ENCODE data around the gene WFDC1. TPM values are rescaled to one million over a fixed set of nuclear protein-coding genes. Genes with fewer than 3 reads are reported as not detected.
A peak's percentile ranks its signal among the peaks of the same experiment; 100 is the strongest.

WFDC1 gene
- total RNA-seq, 2 donors from 2014 or later: 0.15 TPM; not detected in 1

DNA sequence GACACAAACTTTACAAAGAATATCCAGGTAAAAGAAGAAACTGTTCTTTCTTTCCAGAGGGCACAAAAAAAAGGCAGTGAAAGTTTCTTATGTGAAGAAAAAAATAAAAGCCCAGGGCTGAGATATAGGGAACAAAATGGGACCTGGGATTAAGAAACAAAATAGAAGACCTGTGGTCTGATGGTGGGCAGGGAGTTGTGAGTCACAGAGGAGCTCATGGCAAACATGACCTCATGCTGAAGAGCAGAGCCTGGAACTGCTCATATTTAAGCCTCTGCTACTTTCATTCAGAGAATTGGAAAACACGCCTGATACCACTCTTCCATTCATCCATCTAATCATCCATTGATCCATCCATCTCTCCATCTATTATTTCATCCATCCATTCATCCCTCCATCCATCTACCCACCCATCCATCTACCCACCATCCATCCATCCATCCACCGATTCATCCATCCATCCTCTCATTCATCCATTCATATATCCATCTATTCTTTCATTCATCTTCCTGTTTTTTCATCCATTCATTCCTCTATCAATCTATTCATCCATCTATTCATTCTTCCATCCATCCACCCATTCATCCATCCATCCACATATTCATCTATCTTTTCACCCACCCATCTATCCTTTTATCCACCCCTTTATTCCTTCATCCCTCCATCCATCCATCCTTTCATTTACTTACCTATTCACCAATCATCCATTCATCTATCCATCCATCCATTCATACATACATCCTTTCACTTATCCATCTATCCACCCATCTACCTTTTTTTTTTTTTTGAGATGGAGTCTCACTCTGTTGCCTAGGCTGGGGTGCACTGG, 30.0 kb downstream of the WFDC1 start:
- no peak overlapping the region for H3K4me3 Mint-ChIP-seq
- Histone ChIP-seq H3K9ac (ENCODE audit: extremely low read depth, low read length, poor library complexity, severe bottlenecking) (no peak overlapping the region), H3K27ac (ENCODE audit: low read depth, low read length) (no peak overlapping the region)

GRCh38 chr16:84326545-84326944, 31.9 kb downstream of the WFDC1 start:
- no peaks in the 10 kb centered on the region for H3K9me3 ChIP-seq (ENCODE audit: control insufficient read depth, low read length)
- no peak overlapping the region for H3K4me3 ChIP-seq (ENCODE audit: low read length)
- no peak overlapping the region for H3K9ac ChIP-seq (ENCODE audit: extremely low read depth, low read length, poor library complexity, severe bottlenecking)
- no peaks in the 10 kb centered on the region for H3K9me3 Mint-ChIP-seq
- no peak overlapping the region for H3K4me3 Mint-ChIP-seq
- peaks cover 3% of the 10 kb centered on the region for H3K4me1 Mint-ChIP-seq
- H3K27me3 Mint-ChIP-seq (ENCODE audit: insufficient read depth): peaks cover 4% of the 10 kb centered on the region
- 83 to 92% methylated on average over 2 of the region's 2 CpGs for WGBS, 2 experiments (ENCODE audit: insufficient coverage in 1 of 2, insufficient read length in 1 of 2)
- H3K4me1 ChIP-seq (ENCODE audit: control insufficient read depth, insufficient read depth, low read length): no peaks in the 10 kb centered on the region
- no peaks in the 10 kb centered on the region for H3K36me3 Mint-ChIP-seq (ENCODE audit: low read depth)
- peaks cover 8% of the 10 kb centered on the region for H3K27me3 ChIP-seq (ENCODE audit: control insufficient read depth, insufficient read depth, low read length, poor library complexity, severe bottlenecking)
- no peak for TF ChIP-seq CTCF (conservative IDR thresholded peaks at IDR 0.05)
- H3K27ac Mint-ChIP-seq: no peak overlapping the region
- DNase-seq: no peak
- H3K36me3 ChIP-seq (ENCODE audit: control insufficient read depth, insufficient read depth, low read length): no peaks in the 10 kb centered on the region
- no peak overlapping the region for H3K27ac ChIP-seq (ENCODE audit: low read depth, low read length)

More for the DNA sequence above, 30.0 kb downstream of the WFDC1 start:
- TF ChIP-seq CTCF (conservative IDR thresholded peaks at IDR 0.05): no peak
- no peaks in the 10 kb centered on the region for H3K9me3 Mint-ChIP-seq
- no peaks in the 10 kb centered on the region for H3K36me3 ChIP-seq (ENCODE audit: control insufficient read depth, insufficient read depth, low read length)
- H3K27ac Mint-ChIP-seq: no peak overlapping the region
- WGBS, 2 experiments (ENCODE audit: insufficient coverage in 1 of 2, insufficient read length in 1 of 2): 45 to 50% methylated on average over 2 of the region's 2 CpGs
- no peaks in the 10 kb centered on the region for H3K36me3 Mint-ChIP-seq (ENCODE audit: low read depth)
- DNase-seq: no peak
- H3K9me3 ChIP-seq (ENCODE audit: control insufficient read depth, low read length): no peaks in the 10 kb centered on the region
- H3K4me1 ChIP-seq (ENCODE audit: control insufficient read depth, insufficient read depth, low read length): peaks cover 3% of the 10 kb centered on the region
- peaks cover 3% of the 10 kb centered on the region for H3K27me3 Mint-ChIP-seq (ENCODE audit: insufficient read depth)
- H3K4me1 Mint-ChIP-seq: peaks cover under 1% of the 10 kb centered on the region
- no peak overlapping the region for H3K4me3 ChIP-seq (ENCODE audit: low read length)
- H3K27me3 ChIP-seq (ENCODE audit: control insufficient read depth, insufficient read depth, low read length, poor library complexity, severe bottlenecking): peaks cover 8% of the 10 kb centered on the region

DNA sequence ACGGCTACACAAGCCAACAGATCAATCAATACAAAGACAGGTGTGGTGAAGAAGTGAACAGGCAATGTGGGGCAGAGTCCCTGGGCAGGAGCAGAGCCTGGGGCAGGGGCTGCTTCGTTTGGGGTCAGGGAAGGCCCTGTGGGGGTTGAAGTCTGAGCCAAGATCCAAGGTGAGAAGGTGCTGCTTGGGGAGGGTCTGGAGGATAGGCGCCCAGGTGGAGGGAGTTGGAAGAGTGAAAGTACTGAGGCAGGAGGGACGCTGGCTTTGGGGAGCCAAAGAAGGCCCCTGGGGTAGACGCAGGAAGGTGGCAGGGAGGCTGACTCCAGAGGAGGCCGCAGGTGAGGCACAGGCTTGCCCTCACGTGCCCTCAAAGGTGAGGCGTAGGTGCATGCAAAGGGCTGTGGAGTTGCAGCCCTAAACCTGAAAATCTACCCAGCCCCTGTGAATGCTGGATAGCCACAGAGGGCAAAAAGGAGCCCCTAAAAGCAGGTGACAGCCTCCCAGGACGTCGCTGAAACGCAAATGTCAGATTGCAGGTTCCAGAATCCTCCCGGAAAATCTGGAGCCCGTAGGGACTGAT, 33.3 kb downstream of the WFDC1 start:
- H3K27me3 Mint-ChIP-seq (ENCODE audit: insufficient read depth): peaks cover 1% of the 10 kb centered on the region
- Histone ChIP-seq H3K4me3 (ENCODE audit: low read length) (no peak overlapping the region), H3K4me1 (ENCODE audit: control insufficient read depth, insufficient read depth, low read length) (no peaks in the 10 kb centered on the region), H3K27me3 (ENCODE audit: control insufficient read depth, insufficient read depth, low read length, poor library complexity, severe bottlenecking) (peaks cover 8% of the 10 kb centered on the region), H3K27ac (ENCODE audit: low read depth, low read length) (no peak overlapping the region), H3K9ac (ENCODE audit: extremely low read depth, low read length, poor library complexity, severe bottlenecking) (no peak overlapping the region), H3K36me3 (ENCODE audit: control insufficient read depth, insufficient read depth, low read length) (no peaks in the 10 kb centered on the region), H3K9me3 (ENCODE audit: control insufficient read depth, low read length) (no peaks in the 10 kb centered on the region)
- no peak overlapping the region for H3K4me3 Mint-ChIP-seq
- no peak overlapping the region for H3K27ac Mint-ChIP-seq
- 88 to 91% methylated on average over 10 to 12 of the region's 13 CpGs for WGBS, 2 experiments (ENCODE audit: insufficient coverage in 1 of 2, insufficient read length in 1 of 2)
- H3K36me3 Mint-ChIP-seq (ENCODE audit: low read depth): no peaks in the 10 kb centered on the region
- H3K9me3 Mint-ChIP-seq: no peaks in the 10 kb centered on the region
- H3K4me1 Mint-ChIP-seq: peaks cover 6% of the 10 kb centered on the region
- DNase-seq: peak; percentile 33
- no peak for TF ChIP-seq CTCF (conservative IDR thresholded peaks at IDR 0.05)

Data from endodermal cell (in vitro differentiated cells).